B cell (primary cell): Measurements from ENCODE around the gene PLAC9.

Experiments
- EZH2 ChIP-seq: IDR thresholded peaks from 2 replicates; pipeline ENCODE4 v1.6.1; 2012; ENCODE audit warnings: borderline replicate concordance, low read depth, mild to moderate bottlenecking, moderate library complexity, low read length; ENCODE audit not compliant: insufficient read depth, poor library complexity, severe bottlenecking
- TF ChIP-seq, protein P1 (sequence below): fragments of 200-600 bp; IDR thresholded peaks from one replicate; pipeline ENCODE4 v1.8.0; 2022; ENCODE audit warnings: antibody characterized with exemption, mild to moderate bottlenecking

DNA sequence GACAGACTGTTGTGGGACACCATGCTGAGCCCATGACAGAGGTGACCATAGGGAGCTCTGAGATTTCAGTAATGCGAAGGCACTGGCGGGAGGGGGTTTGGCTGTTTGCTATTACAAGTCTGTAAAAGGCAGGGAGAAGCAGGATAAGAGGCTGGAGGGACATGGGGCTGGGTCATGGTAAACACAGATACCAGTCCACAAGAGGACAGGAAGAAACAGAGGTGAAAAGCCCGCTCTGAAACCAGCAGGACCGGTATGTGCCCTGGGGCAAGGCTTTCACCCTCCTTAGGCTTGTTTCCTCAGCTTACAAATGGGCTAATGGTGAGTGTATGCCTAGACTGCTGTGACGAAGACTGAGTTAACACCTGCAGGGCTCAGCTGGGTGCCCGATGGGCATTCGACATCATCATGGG is 38.7 kb downstream of the PLAC9 start:
- no peak for TF ChIP-seq EZH2
- TF ChIP-seq, protein P1, sequence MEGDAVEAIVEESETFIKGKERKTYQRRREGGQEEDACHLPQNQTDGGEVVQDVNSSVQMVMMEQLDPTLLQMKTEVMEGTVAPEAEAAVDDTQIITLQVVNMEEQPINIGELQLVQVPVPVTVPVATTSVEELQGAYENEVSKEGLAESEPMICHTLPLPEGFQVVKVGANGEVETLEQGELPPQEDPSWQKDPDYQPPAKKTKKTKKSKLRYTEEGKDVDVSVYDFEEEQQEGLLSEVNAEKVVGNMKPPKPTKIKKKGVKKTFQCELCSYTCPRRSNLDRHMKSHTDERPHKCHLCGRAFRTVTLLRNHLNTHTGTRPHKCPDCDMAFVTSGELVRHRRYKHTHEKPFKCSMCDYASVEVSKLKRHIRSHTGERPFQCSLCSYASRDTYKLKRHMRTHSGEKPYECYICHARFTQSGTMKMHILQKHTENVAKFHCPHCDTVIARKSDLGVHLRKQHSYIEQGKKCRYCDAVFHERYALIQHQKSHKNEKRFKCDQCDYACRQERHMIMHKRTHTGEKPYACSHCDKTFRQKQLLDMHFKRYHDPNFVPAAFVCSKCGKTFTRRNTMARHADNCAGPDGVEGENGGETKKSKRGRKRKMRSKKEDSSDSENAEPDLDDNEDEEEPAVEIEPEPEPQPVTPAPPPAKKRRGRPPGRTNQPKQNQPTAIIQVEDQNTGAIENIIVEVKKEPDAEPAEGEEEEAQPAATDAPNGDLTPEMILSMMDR = no peak
